GOT3 (cell line): ENCODE measurements around the gene PAPOLA.
"Not testable (repeated sequence)": the region's sequence is repeated elsewhere in the genome, so short reads cannot be mapped to it uniquely, and the experiment has no call there.

Experiments used
- DNase-seq: peaks from one replicate; lab custom pipeline; 2025; ENCODE audit warnings: mixed read lengths; lab: John Stamatoyannopoulos, UW

PAPOLA gene

DNA sequence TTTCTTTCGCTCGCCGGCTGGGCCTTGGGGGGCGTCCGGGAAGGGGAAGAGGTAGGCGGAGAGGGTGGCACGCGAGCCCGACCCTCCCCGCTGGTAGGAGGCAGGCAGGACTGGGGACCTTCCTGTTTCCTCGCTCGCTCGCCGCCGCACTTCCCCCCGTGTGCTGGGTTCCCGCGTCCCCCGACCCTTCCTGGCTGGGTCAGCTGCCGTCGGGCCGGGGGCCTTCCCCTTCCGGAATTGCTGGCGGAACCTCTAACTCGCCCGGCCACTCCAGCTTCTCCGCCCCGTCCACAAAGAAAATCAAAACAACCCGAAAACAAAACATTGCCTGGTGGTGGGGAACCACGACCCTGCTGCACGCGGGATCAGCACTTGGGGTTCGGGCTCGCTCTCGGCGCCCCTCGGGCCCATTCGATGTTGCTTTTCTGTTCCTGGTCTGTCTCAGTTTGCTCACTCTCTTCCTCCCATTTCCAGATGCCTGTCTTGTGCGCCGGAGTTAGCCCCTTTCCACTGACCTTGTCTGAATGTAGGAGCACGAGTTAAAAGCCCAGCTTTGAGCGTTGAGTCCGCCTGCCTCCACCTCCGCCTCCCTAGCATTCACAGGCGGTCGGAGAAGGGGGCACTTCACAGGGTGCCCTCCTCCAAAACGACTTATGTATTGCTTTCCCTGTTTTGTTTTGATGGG lies 581 bp downstream of the PAPOLA start:
- no peak for DNase-seq

DNA sequence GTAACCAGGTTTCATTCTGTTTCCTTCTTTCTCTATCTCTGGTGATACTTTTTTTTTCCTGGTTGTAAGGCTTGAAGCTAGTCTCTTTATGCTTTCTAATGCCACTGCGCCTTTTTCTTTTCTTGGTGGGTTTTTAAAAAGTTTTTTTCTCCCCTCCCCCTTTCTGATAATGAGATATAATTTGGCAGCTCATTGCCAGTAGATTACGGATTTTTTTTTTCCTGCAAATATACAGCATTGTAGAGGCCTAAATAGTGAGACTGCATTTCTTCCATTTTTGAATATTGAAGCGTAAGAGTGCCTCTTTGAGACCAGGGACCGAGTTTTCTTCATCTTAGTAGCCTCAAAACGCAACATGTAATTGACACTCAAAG lies 1.1 kb downstream of the PAPOLA start:
- no peak for DNase-seq

- not testable (repeated sequence) for DNase-seq
Observed at GRCh38 chr14:96504353-96504752, 2.2 kb downstream of the PAPOLA start.

DNA sequence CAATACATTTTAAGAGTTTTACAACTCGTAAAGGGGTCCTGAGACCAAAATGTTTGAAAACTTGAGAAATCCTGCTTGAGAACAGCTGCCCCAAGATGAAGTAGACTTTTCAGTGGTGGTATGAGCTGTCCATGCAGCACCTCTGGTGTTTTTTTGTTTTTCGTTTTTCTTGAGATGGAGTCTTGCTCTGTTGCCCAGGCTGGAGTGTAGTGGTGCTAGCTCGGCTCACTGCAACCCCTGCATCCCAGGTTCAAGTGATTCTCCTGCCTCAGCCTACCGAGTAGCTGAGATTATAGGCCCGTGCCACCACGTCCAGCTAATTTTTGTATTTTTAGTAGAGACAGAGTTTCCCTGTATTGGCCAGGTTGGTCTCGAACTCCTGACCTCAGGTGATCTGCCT lies 5.5 kb downstream of the PAPOLA start:
- DNase-seq, result no peak

DNA sequence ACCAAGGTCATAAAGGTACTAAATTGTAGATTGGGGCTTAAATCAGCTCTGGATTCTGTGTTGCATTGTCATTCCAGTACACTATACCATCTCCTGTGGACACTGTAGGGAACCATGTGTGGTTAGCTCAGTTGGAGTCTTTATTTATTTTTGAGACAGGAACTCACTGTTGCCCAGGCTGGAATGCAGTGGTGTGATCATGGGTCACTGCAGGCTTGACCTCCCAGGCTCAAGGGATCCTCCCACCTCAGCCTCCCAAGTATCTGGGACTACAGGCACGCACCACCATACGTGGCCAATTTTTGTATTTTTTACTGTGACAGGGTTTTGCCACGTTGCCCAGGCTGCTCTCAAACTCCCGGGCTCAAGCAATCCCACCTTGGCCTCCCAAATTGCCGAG lies 6.7 kb downstream of the PAPOLA start:
- no peak for DNase-seq

DNA sequence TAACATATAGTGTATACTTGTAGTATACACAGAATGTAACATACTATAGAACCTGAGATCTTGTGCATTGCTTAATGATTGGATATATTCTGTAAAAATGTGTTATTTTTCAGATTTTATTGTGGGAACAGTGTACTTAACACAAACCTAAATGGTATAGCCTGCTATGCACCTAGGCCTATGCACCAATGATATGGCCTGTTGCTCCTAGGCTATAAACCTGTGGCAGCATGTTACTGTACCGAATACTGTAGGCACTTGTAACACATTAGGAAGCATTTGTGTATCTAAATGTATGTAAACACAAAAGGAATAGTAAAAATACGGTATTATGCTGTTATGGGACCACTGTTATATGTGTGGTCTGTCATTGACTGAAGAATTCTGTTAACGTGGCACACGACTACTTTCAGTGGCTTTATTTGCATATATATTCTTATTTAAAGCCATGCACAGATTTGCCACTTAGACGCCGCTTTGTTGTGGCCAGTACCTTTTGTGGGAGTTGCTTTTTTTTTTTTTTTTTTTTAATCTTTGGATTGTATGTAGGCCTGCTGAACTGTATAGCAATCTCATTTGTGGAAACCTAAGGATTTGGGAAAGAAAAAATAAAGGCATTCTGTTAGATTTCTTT lies 7.4 kb downstream of the PAPOLA start:
- DNase-seq, result no peak

- DNase-seq, result no peak
Observed at GRCh38 chr14:96511146-96511545, 9.0 kb downstream of the PAPOLA start.

- no peak for DNase-seq
Observed at GRCh38 chr14:96511667-96512066, 9.5 kb downstream of the PAPOLA start.

DNA sequence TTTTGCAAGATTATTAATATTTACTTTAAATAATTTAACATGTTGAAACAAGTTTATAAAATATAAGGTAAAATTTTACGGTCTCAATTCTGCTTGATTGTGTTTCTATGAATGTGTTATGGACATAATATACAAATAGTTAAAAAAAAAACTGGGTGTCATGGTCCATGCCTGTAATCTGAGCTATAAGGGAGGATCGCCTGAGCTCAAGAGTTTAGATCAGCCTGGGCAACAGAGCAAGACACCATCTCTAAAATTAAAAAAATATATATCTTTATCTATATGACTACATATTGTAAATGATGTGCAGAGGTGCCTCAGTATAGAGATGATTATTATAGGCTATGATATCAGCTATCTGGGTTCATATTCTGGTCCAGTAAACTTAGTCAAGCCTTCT lies 9.9 kb downstream of the PAPOLA start:
- DNase-seq, result no peak

- DNase-seq, result no peak
Observed at GRCh38 chr14:96512602-96513397, 10.6 kb downstream of the PAPOLA start.

DNA sequence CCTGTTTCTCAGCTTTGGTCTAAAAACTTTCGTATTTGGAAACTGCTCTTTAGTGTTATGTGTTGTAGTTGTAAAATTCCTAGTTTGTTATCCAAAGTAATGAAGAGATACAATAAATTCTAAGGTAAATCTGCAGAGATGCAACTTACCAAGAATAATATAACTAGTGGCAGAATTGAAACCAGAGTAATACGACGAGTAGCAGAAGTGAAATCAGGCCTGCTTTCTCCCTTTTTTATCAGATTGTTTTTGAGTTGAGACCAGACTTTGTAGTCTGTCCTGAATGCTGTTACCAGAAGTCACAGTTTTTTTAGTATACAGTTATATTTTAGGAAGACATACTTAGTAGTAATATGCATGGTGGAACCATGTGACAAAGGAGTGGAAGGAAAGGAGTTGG lies 12.5 kb downstream of the PAPOLA start:
- no peak for DNase-seq

GRCh38 chr14:96515731-96516130 lies 13.5 kb downstream of the PAPOLA start:
- no peak for DNase-seq

- DNase-seq, result no peak
Observed at GRCh38 chr14:96516351-96516750, 14.2 kb downstream of the PAPOLA start.

DNA sequence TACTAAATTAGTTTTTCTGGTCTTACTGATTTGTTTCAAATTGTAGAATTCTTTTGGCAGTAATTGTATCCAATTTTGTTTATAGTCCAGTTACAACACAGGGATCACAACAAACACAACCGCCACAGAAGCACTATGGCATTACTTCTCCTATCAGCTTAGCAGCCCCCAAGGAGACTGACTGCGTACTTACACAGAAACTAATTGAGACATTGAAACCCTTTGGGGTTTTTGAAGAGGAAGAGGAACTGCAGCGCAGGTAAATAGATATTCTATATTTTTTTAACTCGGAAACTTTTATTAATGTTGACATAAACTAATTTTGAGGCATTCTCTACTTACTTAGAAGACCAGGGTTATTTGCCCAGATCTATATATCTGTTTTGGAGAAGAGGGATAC lies 17.8 kb downstream of the PAPOLA start:
- no peak for DNase-seq

- no peak for DNase-seq
Observed at GRCh38 chr14:96525452-96525851, 23.3 kb downstream of the PAPOLA start.

GRCh38 chr14:96532632-96533031 lies 30.4 kb downstream of the PAPOLA start:
- no peak for DNase-seq

- DNase-seq, result no peak
Observed at GRCh38 chr14:96536807-96537206, 34.6 kb downstream of the PAPOLA start.

DNA sequence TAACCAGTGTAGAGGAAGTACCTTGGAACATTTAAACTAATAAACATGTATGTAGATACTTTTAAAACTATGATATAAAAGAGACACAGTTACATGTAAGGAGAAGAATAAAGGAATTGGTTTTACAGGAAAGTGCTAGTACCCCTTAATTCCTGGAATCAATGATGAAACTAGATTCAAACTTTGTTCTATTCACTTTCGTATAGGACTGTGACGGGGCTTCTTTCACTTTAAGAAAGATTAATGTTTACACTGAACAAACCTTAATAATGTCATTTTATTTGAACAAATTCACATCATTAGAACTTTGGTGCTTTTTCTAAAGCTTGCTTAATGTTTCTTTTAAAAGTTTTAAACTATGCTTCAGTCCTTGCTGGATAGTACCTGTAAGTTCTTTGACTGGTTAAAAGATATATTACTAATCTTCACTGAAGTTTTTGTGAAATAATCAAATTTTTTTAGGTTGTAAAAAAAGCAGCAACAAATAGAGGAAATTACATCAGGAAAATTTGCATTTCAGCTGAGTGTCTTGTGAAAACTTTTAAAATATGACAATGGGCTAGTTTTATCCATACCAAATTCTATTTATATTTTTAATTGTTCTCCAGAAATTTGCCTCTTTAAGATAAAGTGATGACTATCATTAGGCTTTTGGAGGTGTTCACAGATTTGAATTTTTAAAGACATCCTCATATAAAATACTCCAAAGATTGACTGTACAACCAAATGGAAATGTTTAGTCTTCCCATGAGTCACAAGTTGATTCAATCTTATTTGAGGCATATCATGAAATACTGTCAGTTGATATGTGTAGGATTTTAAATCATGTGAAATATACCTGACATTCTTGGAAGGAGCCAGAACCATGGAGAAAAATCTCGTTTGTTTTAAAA lies 36.2 kb downstream of the PAPOLA start:
- DNase-seq, result no peak

GRCh38 chr14:96538990-96539317 lies 36.8 kb downstream of the PAPOLA start:
- no peak for DNase-seq

DNA sequence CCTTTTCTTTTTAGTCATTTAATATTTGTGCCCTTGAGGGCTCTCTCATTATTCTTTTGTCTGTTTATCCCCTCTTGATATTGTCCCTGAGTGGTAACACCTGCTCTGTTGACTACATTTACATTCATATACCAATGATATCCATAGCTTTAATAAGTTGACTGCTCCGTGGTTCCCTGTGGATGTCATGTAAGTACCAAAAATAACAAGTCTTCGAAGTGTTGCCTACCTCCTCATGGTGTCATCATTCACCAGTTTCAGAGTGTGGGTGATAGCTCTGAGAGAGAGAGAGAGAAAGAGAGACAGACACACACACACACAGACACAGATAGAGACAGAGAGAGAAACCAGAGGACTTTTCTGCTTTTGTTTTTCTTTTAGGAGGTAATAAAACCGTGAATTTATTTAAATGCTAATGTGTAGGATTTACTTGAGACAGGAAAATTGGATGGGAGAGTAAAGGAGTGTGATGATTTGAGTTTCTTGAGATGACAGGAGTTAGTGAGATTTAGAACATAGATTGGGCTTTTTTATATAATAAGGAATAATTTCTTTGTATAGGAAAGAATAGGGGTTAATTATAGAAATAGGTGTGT lies 52.2 kb downstream of the PAPOLA start:
- DNase-seq, result no peak

- no peak for DNase-seq
Observed at GRCh38 chr14:96559571-96559970, 57.4 kb downstream of the PAPOLA start.

GRCh38 chr14:96564389-96564788 lies 62.2 kb downstream of the PAPOLA start:
- no peak for DNase-seq
